Activated CD8-positive, alpha-beta T cell treated with anti-CD3 and anti-CD28 coated beads for 36 hours (primary cell): ENCODE results near the gene CALCA. TPM values are rescaled to one million over a fixed set of nuclear protein-coding genes. Genes with fewer than 3 reads are reported as not detected.
"Not testable (repeated sequence)": the region's sequence is repeated elsewhere in the genome, so short reads cannot be mapped to it uniquely, and the experiment has no call there.

Source experiments
- ATAC-seq: fragments of 200-7000 bp; cut with Tn5 transposase; one replicate; pipeline ENCODE4 v1.10.0; 2021; ENCODE audit warnings: mild to moderate bottlenecking, moderate library complexity
- CTCF ChIA-PET: fragments of 350-600 bp; sonication (Branson Sonifier 250); formaldehyde crosslinking; loops from one replicate; lab custom pipeline; 2021; ENCODE audit warnings: antibody characterized with exemption; lab: Charles Lee
- POLR2A ChIA-PET: fragments of 350-600 bp; sonication (Branson Sonifier 250); formaldehyde crosslinking; loops from one replicate; lab custom pipeline; 2021; ENCODE audit warnings: antibody characterized with exemption; lab: Charles Lee
- DNase-seq: peaks from one replicate; pipeline ENCODE4 v3.0.0-alpha.2; 2020
- H3K27ac Mint-ChIP-seq: one replicate; pipeline ENCODE4 v1.8.0; 2021; ENCODE audit warnings: mild to moderate bottlenecking, mixed read lengths
- H3K27me3 Mint-ChIP-seq: one replicate; pipeline ENCODE4 v1.8.0; 2021; ENCODE audit warnings: mixed read lengths
- H3K36me3 Mint-ChIP-seq: one replicate; pipeline ENCODE4 v1.8.0; 2021; ENCODE audit warnings: low read depth, mixed read lengths
- H3K4me1 Mint-ChIP-seq: one replicate; pipeline ENCODE4 v1.8.0; 2021; ENCODE audit warnings: low read depth, mixed read lengths
- H3K4me3 Mint-ChIP-seq: one replicate; pipeline ENCODE4 v1.8.0; 2021; ENCODE audit warnings: mild to moderate bottlenecking, moderate library complexity, mixed read lengths
- H3K9me3 Mint-ChIP-seq: one replicate; pipeline ENCODE4 v1.8.0; 2021; ENCODE audit warnings: mixed read lengths
- CTCF ChIP-seq: fragments of 200-600 bp; IDR thresholded peaks from one replicate; pipeline ENCODE4 v1.8.0; 2022; ENCODE audit warnings: antibody characterized with exemption, mild to moderate bottlenecking
- intact Hi-C: fragments of 100-400 bp; cut with micrococcal nuclease; formaldehyde crosslinking; loops from one replicate; pipeline ENCODE4 v1.10.0; 2022
- total RNA-seq, 2 experiments: library from RNA; stranded (reverse); gene quantifications; one replicate each; pipeline ENCODE4 v1.2.3, GENCODE V29; 2021

The CALCA gene
- total RNA-seq, 2 experiments from 2014 or later, result not detected

GRCh38 chr11:15006139-15006759, 34.1 kb upstream of the CALCA start:
- H3K27me3 Mint-ChIP-seq, result peaks cover 28% of the 10 kb centered on the region
- no peak overlapping the region for H3K27ac Mint-ChIP-seq
- H3K36me3 Mint-ChIP-seq, result no peaks in the 10 kb centered on the region
- ATAC-seq (peak; percentile 69), DNase-seq (peak; percentile 9)
- TF ChIP-seq CTCF, result peak; percentile 89
- no peaks in the 10 kb centered on the region for H3K4me1 Mint-ChIP-seq
- POLR2A ChIA-PET, result interaction anchor here (1.1 kb wide), 1 partner anchor 32 kb away, joined by 4 read pairs; no protein-coding TSS in a partner anchor
- intact Hi-C loops, result loop anchor here (5.0 to 10.0 kb wide), 3 partner anchors 34 to 99 kb away; partner anchors contain the start of genes CALCA and CALCB
- H3K9me3 Mint-ChIP-seq, result no peaks in the 10 kb centered on the region
- CTCF ChIA-PET, result interaction anchor here (0.7 to 13.0 kb wide), 57 partner anchors 9 to 1732 kb away, joined by 3 to 199 read pairs (median 4); partner anchors contain the start of genes C11orf58, CALCB and COPB1
- H3K4me3 Mint-ChIP-seq, result no peak overlapping the region

DNA sequence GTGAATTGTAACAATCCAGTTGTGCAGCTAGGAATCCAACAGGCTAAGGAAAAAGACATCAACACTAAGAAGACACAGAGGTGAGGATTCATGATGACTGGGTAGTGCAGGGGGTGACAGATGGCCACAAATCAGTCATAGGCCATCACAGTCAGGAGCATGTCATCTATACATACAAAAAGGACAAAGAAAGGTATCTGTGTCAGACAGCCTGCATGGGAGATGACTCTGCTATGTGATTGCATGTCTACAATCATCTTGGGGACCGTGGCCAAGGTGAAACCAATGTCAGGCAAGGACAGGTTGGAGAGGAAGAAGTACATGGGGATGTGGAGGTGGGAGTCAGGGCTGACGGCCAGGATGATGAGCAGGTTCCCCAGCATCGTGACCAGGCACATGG, 16.0 kb upstream of the CALCA start:
- DNase-seq, intact Hi-C loops, H3K4me1 Mint-ChIP-seq, H3K9me3 Mint-ChIP-seq, H3K27ac Mint-ChIP-seq, CTCF ChIA-PET, H3K4me3 Mint-ChIP-seq, POLR2A ChIA-PET, ATAC-seq, H3K36me3 Mint-ChIP-seq: not testable (repeated sequence)
- peaks cover 12% of the 10 kb centered on the region for H3K27me3 Mint-ChIP-seq

DNA sequence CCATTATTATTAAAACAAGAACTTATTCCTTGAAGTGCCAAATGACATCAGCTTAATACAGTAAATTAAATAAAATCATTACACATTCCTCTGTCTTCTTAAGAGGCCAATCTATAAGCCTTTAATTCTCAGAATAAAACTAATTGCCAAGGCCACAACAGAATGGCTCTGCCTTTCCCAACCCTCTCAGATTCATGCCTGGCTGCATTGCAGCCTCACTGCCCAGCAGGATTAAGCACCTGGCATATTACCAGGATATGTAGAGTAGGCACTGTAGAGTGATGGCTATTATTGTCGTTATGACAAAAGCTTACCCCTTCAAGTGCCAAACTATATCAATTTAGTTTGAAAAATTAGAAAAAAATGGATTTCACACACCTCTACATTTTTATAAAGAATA, 9.4 kb upstream of the CALCA start:
- Mint-ChIP-seq H3K27ac (no peak overlapping the region), H3K9me3 (no peaks in the 10 kb centered on the region), H3K4me3 (no peak overlapping the region), H3K36me3 (no peaks in the 10 kb centered on the region), H3K27me3 (peaks cover 11% of the 10 kb centered on the region), H3K4me1 (no peaks in the 10 kb centered on the region)
- ATAC-seq (no peak), DNase-seq (no peak)
- ChIA-PET CTCF (interaction anchor here (0.6 to 3.3 kb wide), 6 partner anchors 12 to 1017 kb away, joined by 3 to 21 read pairs (median 9); no protein-coding TSS in a partner anchor), POLR2A (no interaction called here)
- no peak for TF ChIP-seq CTCF
- intact Hi-C loops, result no loop called here

DNA sequence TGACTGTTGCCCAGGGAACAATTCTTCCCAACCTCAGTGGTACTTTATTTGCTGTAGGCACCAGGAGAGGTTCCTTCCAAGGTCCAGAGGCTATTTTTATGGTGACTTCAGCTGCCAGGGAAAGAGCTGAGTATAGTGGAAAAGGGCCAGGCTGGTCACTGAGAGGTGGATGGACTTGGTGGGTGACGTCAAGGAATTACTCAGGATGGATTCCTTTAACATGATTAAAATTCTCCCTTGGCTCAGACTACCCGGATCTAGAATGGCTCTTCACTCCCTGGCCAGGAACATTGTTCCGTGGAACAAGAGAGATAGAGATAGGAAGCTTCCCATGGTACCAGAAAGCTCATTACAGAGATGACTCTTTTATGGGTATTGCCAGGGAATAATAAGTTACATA, 8.7 kb upstream of the CALCA start:
- Mint-ChIP-seq H3K27me3 (peaks cover 17% of the 10 kb centered on the region), H3K27ac (no peak overlapping the region), H3K9me3 (no peaks in the 10 kb centered on the region), H3K36me3 (no peaks in the 10 kb centered on the region), H3K4me3 (no peak overlapping the region), H3K4me1 (peaks cover 2% of the 10 kb centered on the region)
- intact Hi-C loops, result no loop called here
- no peak for TF ChIP-seq CTCF
- ChIA-PET CTCF (interaction anchor here (2.4 to 3.3 kb wide), 4 partner anchors 11 to 94 kb away, joined by 8 to 21 read pairs (median 10); no protein-coding TSS in a partner anchor), POLR2A (no interaction called here)
- no peak for ATAC-seq
- DNase-seq, result no peak

- CTCF ChIA-PET, result interaction anchor here (1.5 to 5.4 kb wide), 3 partner anchors 28 to 98 kb away, joined by 4 to 85 read pairs (median 78); partner anchors contain the start of gene CALCB
Observed at GRCh38 chr11:14977101-14977880, 5.1 kb upstream of the CALCA start.

More at GRCh38 chr11:14977101-14977880, 5.1 kb upstream of the CALCA start:
- POLR2A ChIA-PET, result no interaction called here
- ATAC-seq (no peak), DNase-seq (no peak)
- Mint-ChIP-seq H3K9me3 (no peaks in the 10 kb centered on the region), H3K27ac (no peak overlapping the region), H3K36me3 (no peaks in the 10 kb centered on the region), H3K4me1 (peaks cover 30% of the 10 kb centered on the region), H3K27me3 (peaks cover 46% of the 10 kb centered on the region), H3K4me3 (no peak overlapping the region)
- intact Hi-C loops, result no loop called here
- no peak for TF ChIP-seq CTCF
